Activated CD8-positive, alpha-beta memory T cell treated with anti-CD3 and anti-CD28 coated beads for 4 hours (primary cell): ENCODE results near the gene PLEKHA5.
"Not testable (repeated sequence)": the region's sequence is repeated elsewhere in the genome, so short reads cannot be mapped to it uniquely, and the experiment has no call there.

Source experiments
- DNase-seq, 2 donors: peaks; one replicate each; pipeline ENCODE4 v3.0.0-alpha.2; 2020; ENCODE audit warnings: low read depth in 2 of 2

The PLEKHA5 gene

DNA sequence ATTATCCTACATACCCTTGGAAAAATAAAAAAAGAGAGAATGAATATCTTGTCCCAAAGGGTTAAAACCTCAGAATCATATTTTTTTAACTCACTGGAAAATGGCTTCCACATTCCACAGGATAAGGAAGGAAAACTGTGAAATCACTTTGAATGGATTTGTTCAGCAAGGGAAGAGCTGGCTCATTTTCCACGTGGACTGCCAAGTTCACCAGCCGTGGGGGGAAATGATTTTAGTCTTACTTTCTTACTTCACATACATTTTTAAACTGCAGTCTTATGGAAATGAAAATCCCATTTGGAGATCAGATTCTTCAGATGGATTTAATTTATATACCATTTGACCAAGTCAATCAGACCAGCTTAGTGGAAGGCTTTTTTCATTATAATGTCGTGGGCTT, 279.8 kb downstream of the PLEKHA5 start:
- DNase-seq: no peak

DNA sequence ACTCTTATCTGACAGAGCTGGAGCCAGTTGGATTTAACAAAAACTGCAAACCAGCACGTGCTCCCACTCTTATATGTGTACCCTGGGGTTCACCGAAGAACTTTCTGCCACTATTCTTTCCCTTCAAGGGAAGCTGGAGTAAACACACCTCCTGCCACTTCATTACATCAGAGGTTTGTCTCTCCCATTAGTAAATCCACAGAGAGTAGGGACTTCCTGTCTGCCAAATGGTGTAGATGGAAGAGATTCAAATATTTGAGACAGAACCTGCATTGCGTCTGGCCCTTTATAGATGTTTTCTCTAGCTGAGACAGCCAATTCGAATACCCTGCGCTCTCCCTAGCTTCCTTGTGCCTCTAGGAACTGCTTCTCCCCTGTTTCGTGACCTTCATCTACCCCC, 280.7 kb downstream of the PLEKHA5 start:
- no peak for DNase-seq

DNA sequence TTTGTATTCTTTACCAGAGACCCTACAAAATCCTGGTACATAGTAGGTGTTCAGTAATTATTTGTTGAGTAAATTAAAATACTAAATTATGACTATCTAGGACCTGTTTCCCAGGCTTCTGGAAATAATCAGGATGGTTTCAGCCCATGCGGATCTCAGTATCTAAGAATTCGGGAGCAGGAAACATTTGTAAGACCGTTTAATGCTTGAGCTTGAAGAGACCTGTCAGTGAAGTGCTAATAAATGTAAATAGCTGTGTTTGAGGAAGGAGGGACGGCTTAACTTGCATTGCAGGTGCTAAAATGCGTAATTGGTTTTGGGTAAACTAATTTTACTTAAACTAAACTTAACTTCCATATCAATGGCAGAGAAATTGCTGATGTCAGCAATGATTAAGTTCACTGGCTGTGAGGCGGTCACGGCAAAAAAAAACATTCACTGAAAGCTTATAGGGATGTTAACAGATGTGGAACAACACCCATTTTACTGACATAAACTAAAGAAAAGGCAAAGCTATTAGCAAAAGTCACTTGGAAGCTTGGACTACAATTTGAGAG, 281.2 kb downstream of the PLEKHA5 start:
- no peak for DNase-seq

DNA sequence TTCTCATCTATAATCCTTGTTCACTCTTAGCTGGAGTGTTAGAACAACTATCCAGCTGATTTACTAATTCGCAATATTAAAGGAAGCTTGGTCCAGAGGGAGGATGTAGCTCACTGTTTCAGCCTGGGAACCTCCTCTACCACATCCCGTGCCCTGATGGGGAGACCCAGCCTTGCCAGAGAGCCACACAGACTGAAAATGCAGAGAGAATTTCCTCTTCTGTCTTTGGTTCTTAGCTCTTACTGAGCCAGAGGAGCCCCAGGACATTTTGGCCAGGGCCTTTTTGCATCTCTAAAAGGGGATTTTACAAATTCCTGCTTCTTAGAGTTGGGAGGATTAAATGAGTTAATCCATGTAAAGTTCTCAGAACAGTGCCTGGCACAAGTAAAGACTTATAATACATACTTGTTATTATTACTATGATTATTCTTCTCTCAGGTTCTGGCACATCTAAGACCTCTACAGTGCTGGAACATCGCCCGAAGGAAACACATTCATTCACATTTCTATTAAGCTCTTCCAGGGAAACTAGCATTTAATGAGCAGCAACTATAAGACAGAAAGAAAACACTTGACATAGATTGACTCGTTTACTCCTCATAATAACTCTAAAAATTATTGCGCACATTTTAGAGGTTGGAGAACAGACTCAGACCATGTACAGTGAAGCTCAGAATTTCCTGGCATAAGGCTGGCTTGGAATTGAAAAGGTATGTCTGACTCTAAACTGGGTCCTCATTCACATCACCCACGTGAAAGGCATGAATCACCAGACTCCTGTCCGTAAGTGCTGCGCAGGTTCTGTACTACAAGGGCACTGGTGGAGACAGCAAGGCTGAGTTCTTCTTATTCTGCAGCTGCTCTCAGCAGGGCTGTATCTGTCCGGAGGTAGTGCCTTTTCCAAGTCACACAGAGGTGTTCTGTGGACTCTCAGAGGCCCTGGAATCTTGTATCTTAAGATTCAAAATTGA, 282.0 kb downstream of the PLEKHA5 start:
- DNase-seq: no peak

DNA sequence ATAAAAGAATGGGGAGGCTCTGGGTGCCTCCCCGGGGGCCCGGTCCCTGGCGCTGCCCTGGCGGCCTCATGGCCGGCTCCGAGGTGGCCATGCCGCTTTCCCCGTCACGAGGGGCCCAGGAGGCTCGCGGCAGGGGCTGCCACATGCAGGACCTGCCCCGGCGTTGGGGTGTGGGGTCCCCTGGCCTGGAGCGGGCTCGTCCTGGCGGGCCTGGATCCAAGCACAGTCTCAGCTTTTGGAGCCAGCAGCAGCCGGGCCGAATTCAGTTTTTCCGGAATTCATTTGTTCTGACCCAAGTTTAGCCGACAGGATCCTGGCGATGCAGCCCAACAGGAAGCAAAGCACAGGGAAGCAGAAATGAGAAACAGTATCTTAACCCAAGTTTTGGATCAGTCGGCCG, 283.3 kb downstream of the PLEKHA5 start:
- no peak for DNase-seq

DNA sequence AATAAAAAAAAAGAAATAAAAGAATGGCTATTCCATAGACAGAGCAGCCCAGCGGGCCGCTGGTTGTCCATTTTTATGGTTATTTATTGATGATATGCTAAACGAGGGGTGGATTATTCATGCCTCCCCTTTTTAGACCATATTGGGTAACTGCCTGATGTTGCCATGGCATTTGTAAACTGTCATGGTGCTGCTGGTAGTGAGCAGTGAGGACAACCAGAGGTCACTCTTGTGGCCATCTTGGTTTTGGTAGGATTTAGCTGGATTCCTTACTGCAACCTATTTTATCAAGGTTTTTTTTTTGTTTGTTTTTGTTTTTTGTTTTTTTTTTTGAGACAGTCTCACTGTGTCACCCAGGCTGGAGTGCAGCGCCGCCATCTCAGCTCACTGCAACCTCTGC, 284.0 kb downstream of the PLEKHA5 start:
- DNase-seq: not testable (repeated sequence)

DNA sequence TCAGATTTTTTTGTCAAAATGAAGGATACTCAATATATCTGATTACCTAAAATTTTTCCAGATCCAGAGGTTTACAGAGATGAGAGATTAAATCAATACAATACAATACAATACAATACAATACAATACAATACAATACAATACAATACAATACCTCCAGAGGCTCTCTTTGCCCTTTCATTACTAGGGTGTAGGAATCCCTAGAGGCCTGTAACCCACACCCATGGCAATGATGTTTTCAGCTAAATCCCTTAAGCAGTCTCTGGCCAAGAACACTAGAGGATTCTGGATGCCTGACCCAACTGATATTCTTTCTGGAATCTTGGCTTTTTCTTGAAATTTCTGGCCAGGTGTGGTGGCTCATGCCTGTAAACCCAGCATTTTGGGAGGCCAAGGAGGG, 286.0 kb downstream of the PLEKHA5 start:
- no peak for DNase-seq

DNA sequence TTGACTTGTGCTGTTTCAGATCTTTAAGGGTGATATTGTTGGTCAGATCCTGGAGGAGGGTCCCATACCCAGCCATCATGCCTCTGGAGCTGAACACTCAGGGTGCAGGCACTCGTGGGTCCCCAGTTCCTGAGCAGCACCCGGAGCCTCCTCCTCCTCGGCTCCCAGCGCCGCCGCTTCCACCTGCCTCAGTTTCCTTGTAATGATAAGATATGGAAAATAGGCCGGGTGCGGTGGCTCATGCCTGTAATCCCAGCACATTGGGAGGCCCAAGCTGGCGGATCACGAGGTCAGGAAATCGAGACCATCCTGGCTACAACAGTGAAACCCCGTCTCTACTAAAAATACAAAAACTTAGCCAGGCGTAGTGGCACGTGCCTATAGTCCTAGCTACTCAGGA, 289.6 kb downstream of the PLEKHA5 start:
- no peak for DNase-seq

DNA sequence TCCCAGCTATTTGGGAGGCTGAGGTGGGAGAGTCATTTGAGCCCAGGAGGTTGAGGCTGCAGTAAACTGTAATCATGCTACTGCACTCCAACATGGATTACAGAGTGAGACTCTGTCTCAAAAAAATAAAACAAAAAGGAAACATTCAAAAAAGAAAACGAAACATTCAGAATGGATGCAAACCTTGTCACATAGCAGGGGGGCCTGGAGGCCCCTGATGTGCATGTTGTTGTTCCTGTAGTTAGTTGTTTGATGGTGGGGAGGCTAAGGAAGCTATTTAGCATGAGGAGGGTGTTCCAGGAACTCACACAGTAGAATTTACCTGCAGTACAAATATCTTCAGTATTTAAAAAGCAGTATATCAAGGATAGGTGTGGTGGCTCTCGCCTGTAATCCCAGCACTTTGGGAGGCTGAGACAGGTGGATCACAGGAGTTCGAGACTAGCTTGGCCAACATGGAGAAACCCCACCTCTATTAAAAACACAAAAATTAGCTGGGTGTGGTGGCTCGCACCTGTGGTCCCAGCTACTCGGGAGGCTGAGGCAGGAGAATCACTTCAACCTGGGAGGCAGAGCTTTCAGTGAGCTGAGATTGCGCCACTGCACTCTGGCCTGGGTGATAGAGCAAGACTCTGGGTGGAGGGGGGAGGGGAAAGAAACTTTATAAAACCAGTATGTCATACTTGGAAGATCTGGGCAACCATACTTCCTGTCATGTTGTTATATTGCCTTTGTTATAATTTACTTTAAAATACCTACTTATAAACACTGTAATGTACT, 292.2 kb downstream of the PLEKHA5 start:
- no peak for DNase-seq

DNA sequence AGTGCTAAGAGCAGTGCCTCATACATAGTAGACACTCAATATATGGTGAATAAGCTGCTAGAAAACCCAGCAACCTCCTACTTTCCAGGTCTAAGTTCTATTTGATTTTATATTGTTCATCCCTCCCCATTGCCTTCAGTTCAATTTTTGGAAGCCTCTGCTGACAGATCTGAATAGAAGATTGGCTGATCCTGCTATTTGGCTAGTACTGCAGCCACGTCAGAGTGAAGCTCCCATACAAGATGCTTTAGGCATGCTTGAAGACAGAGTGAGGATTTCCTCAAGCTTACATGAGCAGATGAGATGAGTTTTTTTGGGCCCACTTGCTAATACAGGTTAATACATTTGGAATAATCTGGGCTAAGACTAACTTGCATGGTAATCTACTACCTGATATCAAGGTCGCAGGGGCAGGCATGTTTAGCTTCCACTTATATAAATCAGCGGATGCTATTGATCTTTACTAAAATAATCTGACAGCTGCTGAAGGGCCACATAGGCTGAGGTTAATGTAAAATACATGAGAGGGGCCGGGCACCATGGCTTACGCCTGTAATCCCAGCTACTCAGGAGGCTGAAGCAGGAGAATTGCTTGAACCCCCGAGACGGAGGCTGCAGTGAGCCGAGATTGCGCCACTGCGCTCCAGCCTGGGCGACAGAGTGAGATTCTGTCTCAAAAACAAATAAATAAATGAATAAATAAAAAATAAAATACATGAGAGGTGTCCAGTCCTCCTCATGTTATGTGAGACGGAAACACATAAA, 293.8 kb downstream of the PLEKHA5 start:
- DNase-seq: no peak
